RWPE2 (cell line): ENCODE measurements around the gene DDAH1.

ENCODE experiments used
- ATAC-seq: fragments of 200-7000 bp; cut with Tn5 transposase; 3 replicates; pipeline ENCODE4 v1.9.1; 2021; ENCODE audit warnings: low read depth
- DNase-seq: peaks from one replicate; pipeline ENCODE4 v3.0.0-alpha.2; 2020; ENCODE audit warnings: low spot score
- H3K27ac ChIP-seq: fragments of 450-650 bp; 2 replicates; pipeline ENCODE4 v1.5.1; 2017; ENCODE audit warnings: mild to moderate bottlenecking; ENCODE audit not compliant: poor library complexity, severe bottlenecking
- H3K27me3 ChIP-seq: fragments of 250-450 bp; sonication (Bioruptor Pico); 2 replicates; pipeline ENCODE4 v1.5.1; 2021; ENCODE audit warnings: mild to moderate bottlenecking, moderate library complexity; ENCODE audit not compliant: insufficient read depth, poor library complexity, severe bottlenecking
- H3K36me3 ChIP-seq: fragments of 250-450 bp; sonication (Bioruptor Pico); 2 replicates; pipeline ENCODE4 v1.5.1; 2020; ENCODE audit warnings: low read depth, mild to moderate bottlenecking, moderate library complexity
- H3K4me1 ChIP-seq: fragments of 250-450 bp; sonication (Bioruptor Pico); 2 replicates; pipeline ENCODE4 v1.5.1; 2021; ENCODE audit warnings: mild to moderate bottlenecking, moderate library complexity; ENCODE audit not compliant: insufficient read depth, poor library complexity, severe bottlenecking
- H3K4me3 ChIP-seq: fragments of 250-450 bp; sonication (Bioruptor Pico); 2 replicates; pipeline ENCODE4 v1.5.1; 2021; ENCODE audit warnings: mild to moderate bottlenecking, moderate library complexity; ENCODE audit not compliant: severe bottlenecking
- H3K9me3 ChIP-seq: fragments of 250-450 bp; sonication (Bioruptor Pico); 2 replicates; pipeline ENCODE4 v1.5.1; 2021; ENCODE audit warnings: mild to moderate bottlenecking, moderate library complexity; ENCODE audit not compliant: severe bottlenecking
- CTCF ChIP-seq: fragments of 450-650 bp; IDR thresholded peaks from one replicate; pipeline ENCODE4 v1.5.1; 2017; ENCODE audit warnings: mild to moderate bottlenecking, moderate library complexity; ENCODE audit not compliant: poor library complexity, severe bottlenecking

DDAH1 gene

GRCh38 chr1:85481688-85482087, 16.7 kb upstream of the DDAH1 start:
- TF ChIP-seq CTCF: no peak
- DNase-seq (no peak), ATAC-seq (no peak)
- Histone ChIP-seq H3K9me3 (no peaks in the 10 kb centered on the region), H3K4me1 (peaks cover 9% of the 10 kb centered on the region), H3K27ac (no peak overlapping the region), H3K27me3 (no peaks in the 10 kb centered on the region), H3K36me3 (no peaks in the 10 kb centered on the region), H3K4me3 (no peak overlapping the region)

GRCh38 chr1:85480566-85480965, 15.6 kb upstream of the DDAH1 start:
- H3K4me1 ChIP-seq: peaks cover 9% of the 10 kb centered on the region
- TF ChIP-seq CTCF: no peak
- DNase-seq (no peak), ATAC-seq (no peak)
- H3K27me3 ChIP-seq: no peaks in the 10 kb centered on the region
- no peaks in the 10 kb centered on the region for H3K9me3 ChIP-seq
- no peak overlapping the region for H3K4me3 ChIP-seq
- no peaks in the 10 kb centered on the region for H3K36me3 ChIP-seq
- H3K27ac ChIP-seq: no peak overlapping the region

GRCh38 chr1:85479491-85479890, 14.5 kb upstream of the DDAH1 start:
- Histone ChIP-seq H3K4me1 (peaks cover 4% of the 10 kb centered on the region), H3K36me3 (no peaks in the 10 kb centered on the region), H3K27ac (no peak overlapping the region), H3K4me3 (no peak overlapping the region), H3K9me3 (no peaks in the 10 kb centered on the region), H3K27me3 (no peaks in the 10 kb centered on the region)
- ATAC-seq (no peak), DNase-seq (no peak)
- TF ChIP-seq CTCF: no peak

- Histone ChIP-seq H3K4me1 (peaks cover 3% of the 10 kb centered on the region), H3K27ac (no peak overlapping the region), H3K27me3 (no peaks in the 10 kb centered on the region), H3K9me3 (no peaks in the 10 kb centered on the region), H3K4me3 (no peak overlapping the region), H3K36me3 (no peaks in the 10 kb centered on the region)
- no peak for ATAC-seq
- no peak for DNase-seq
- no peak for TF ChIP-seq CTCF
Measured at GRCh38 chr1:85478366-85478765, 13.4 kb upstream of the DDAH1 start.

GRCh38 chr1:85475055-85475454, 10.1 kb upstream of the DDAH1 start:
- ATAC-seq: no peak

More at GRCh38 chr1:85475055-85475454, 10.1 kb upstream of the DDAH1 start:
- Histone ChIP-seq H3K36me3 (no peaks in the 10 kb centered on the region), H3K4me3 (no peak overlapping the region), H3K27ac (no peak overlapping the region), H3K4me1 (peaks cover 7% of the 10 kb centered on the region), H3K27me3 (no peaks in the 10 kb centered on the region), H3K9me3 (no peaks in the 10 kb centered on the region)
- TF ChIP-seq CTCF: no peak
- DNase-seq: no peak
